Stimulated activated naive CD4-positive, alpha-beta T cell treated with Interleukin-2 at 50 U/mL for 16 hours (primary cell): Measurements from ENCODE around the gene WDR54.
A peak's percentile ranks its signal among the peaks of the same experiment; 100 is the strongest.
"Not testable (repeated sequence)": the region's sequence is repeated elsewhere in the genome, so short reads cannot be mapped to it uniquely, and the experiment has no call there.

Experiments
- DNase-seq: peaks from one replicate; lab custom pipeline; 2025; lab: John Stamatoyannopoulos, UW

Gene WDR54

GRCh38 chr2:74457129-74457548 lies 35.6 kb downstream of the WDR54 start:
- DNase-seq, result no peak

GRCh38 chr2:74457549-74458131 lies 36.1 kb downstream of the WDR54 start:
- peak; percentile 82 for DNase-seq

DNA sequence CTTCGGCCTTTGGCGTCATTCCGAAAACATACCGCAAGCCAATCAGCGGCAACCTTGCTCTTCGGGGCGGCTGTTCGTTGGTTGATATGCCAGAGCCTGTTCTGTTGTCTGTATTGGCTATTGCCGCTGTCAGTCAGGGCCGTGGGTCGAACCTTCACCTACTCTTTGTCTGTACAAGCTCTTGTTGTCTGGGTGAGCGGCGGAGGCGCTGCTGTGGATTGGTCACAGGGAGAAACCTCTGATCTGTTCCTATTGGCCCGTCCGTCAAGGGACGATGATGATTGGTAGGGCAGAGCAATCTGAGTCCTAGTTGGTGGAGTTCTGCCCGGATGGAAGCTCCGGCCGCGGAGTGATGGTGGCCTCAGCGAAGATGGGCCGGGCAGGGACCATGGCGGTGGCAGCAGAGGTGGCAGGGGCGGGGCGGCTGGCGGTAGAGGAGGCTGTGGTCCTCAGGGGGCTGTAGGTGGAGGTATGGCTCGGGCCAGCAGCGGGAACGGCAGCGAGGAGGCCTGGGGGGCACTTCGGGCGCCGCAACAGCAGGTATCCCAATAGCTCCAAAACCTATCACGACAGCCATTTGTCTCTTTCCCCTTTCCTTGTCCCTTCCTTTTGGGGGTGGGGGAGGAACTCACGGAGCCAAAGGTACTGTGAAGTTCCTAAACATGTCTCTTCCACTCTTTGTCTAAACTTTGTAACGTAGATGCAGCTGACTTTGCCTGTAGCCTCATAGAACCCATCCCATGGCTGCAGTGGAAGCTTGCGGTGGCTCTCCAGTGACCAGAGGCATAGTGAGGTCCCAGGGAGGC lies 36.8 kb downstream of the WDR54 start, which contains the start of gene WBP1:
TSS of gene WBP1 (plus strand) at position 307 of the 806 bp plus-strand sequence. CDS start at position 472, 165 bp downstream.
- peak; percentile 99 for DNase-seq

DNA sequence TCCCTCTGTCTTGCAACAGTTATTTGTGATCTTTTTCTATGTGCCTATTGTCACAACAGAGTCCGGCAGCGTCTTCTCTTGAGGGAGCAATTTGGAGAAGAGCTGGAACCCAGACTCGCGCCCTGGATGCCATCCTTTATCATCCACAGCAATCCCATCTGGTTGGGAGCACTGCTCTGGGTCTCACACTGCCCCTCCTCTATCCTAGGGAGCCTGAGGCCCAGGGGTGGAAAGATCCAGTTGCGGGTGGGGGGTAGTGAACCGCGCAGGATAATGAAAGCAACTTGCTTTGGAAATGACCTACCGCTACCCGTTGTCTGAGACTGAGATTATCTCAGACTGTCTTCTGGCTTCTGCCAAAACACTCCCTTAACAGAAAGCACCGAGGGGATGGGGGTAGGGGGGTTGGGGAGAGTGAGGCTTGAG lies 37.4 kb downstream of the WDR54 start:
- DNase-seq, result no peak

DNA sequence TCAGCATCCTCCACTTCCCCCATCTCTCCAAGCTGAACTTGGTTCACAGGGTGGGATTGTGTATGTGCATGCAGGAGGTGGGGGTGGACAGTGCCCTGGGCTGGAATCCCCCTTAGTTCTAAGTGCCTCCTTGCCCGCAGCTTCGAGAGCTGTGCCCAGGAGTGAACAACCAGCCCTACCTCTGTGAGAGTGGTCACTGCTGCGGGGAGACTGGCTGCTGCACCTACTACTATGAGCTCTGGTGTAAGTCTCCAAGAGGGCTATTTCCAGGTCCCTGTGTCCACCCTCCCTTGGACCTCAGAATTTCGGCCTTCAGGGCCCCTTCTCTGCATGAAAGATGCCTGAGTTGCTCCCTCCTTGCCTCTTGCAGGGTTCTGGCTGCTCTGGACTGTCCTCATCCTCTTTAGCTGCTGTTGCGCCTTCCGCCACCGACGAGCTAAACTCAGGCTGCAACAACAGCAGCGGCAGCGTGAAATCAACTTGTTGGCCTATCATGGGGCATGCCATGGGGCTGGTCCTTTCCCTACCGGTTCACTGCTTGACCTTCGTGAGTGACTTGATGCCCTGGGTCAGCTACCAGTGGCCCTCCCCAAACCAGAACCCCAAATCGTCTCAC lies 38.1 kb downstream of the WDR54 start:
- DNase-seq, result not testable (repeated sequence)

DNA sequence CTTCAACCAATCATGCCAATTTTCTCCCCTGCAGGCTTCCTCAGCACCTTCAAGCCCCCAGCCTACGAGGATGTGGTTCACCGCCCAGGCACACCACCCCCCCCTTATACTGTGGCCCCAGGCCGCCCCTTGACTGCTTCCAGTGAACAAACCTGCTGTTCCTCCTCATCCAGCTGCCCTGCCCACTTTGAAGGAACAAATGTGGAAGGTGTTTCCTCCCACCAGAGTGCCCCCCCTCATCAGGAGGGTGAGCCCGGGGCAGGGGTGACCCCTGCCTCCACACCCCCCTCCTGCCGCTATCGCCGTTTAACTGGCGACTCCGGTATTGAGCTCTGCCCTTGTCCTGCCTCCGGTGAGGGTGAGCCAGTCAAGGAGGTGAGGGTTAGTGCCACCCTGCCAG lies 38.7 kb downstream of the WDR54 start:
- DNase-seq, result not testable (repeated sequence)

GRCh38 chr2:74461187-74462053 lies 39.9 kb downstream of the WDR54 start:
- DNase-seq, result no peak

DNA sequence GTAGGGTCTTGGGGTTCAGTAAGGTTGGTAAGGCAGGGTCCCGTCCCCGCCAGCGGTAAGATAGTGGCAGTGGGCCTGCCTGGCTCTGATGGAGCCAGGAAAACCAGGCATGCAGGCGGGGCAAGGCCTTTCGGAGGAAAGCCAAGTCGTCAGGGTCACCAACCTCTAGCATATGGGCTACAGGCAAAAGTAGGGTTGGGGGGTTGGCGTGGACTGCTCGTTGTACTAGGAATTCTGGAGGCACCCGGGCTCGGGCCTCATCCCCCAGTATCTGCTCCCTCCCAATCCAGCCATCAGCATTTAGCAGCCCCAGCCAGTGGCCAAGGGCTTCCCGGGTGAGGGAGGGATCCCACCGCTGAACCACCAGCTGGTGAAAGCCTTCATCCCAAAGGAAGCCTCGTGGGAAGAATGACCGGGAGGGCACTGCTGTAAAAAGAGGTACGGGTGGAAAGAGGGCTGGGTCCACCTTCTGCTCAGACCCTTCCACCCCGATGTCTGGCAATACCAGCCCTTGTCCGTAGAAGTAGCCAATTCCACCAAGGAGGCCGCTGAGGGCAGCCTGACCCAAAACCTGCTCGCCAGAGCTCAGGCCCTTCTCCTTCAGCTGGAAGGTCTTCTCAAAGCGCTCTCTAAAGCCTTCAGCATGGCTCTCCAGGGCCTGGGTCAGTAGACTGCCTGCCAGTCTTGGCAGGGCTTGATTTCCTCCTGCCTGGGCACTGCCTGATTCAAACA lies 40.7 kb downstream of the WDR54 start:
- DNase-seq, result no peak

DNA sequence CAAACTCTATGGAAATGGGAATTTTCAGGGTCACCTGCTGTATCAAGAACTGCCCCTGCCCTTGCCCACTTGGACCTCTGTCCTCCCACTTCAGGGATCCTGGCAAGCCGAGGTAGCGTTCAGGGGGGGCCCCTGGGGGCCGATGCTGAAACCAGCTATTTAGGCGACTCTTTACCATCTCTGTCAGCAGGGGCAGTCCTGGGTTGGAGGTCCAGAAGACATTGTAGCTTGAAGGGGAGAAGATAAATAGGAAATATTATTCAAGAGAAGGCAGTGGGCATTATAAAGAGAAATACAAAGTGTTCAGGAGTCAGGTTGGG lies 41.2 kb downstream of the WDR54 start:
- no peak for DNase-seq

DNA sequence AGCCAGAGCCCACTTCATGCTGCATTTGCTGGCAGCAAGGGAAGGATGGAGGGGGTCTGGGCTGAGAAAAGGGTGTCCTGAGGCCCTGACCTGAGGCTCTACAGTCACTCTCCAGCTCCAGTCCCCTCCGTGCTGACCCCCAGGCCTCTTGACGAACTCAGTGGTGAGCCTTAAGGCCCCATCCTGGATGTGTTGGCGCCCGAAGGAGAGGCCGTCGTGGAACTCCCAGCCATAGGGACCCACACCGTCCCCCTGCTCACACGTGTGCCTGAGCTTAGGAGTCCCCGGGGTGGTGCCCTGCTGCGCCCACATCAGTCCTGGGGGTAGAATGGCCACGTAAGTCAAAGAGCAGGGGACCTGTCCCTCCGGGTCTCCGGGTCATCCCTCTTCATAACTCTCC lies 42.9 kb downstream of the WDR54 start:
- DNase-seq, result no peak

- not testable (repeated sequence) for DNase-seq
These were observed 49.2 kb downstream of the WDR54 start for GRCh38 chr2:74470742-74471141.

DNA sequence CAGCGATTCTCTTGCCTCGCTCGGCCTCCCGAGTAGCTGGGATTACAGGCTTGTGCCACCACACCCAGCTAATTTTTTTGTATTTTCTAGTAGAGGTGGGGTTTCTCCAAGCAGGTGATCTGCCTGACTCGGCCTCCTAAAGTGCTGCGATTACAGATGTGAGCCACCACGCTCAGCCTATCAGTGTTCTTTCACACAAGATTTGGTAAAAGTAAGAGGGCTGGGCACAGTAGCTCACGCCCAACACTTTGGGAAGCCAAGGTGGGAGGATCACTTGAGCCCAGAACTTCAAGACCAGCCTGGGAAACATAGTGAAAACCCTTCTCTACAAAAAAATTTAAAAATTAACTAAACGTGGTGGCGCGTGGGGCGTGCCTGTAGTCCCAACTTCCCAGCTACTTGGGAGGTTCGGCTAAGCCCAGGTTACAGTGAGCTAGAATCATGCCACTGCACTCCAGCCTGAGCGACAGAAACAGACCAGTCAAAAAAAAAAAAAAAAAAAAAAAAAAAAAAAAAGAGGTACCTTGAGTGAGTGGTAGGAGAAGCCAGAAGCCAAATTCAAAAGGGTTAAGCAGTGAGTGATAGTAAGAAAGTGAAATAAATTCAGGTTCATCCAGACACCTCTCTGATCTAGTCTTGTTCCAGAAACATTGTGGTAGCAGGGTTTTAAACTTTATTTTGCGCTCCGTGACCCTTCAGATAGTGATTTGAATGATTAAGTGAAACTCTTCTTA lies 50.0 kb downstream of the WDR54 start:
- no peak for DNase-seq

GRCh38 chr2:74472086-74472944 lies 50.8 kb downstream of the WDR54 start, which contains the start of gene MRPL53:
Gene MRPL53 (minus strand): TSS chr2:74472680. CDS start chr2:74472660, 20 bp downstream.
- DNase-seq, result peak; percentile 92

DNA sequence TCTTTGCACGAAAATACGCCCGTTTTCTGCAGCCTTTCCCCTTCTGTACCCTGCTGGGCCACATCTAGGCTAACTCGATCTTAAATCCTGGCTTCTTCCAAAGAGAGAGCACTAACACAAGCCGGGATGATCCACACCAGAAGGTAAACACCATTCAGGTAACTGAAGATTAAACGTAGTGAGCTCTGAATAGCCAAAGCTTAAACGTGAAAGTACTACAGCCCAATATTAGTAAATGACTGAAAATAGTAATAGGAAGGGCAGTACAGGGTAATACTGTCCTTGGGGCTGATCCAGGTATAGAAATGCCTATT lies 51.4 kb downstream of the WDR54 start:
- DNase-seq, result no peak

DNA sequence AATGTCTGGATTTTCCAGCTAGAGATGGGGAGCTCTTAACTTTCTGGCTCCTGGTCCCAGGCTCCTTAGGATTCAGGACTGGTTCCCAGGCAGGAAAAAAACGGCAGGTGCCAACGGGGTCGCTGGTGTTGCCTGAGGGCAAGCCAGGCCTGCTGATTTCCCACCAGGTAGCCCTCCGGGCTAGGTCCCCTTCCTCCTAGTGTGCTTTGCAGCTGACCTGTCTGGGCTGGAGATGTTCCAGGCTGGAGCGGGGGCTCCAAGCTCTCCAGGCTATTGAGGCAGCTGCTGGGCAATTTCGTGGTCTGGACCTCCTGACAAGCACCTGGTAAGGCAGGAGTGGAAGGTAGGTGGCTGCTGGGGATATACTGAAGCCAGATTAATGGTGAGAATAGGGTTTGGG lies 53.0 kb downstream of the WDR54 start:
- no peak for DNase-seq

GRCh38 chr2:74474899-74475298 lies 53.4 kb downstream of the WDR54 start:
- DNase-seq, result no peak
